Lower leg skin (tissue), 4 donors: ENCODE results near the gene ZNF805. TPM values are rescaled to one million over a fixed set of nuclear protein-coding genes. Genes with fewer than 3 reads are reported as not detected.

Experiments used
- DNase-seq, 2 donors: peaks; one replicate each; pipeline ENCODE4 v3.0.0-alpha.2; 2019; ENCODE audit warnings: low spot score in 2 of 2
- H3K4me3 ChIP-seq: fragments of 200-600 bp; sonication (generic); 2 replicates; pipeline ENCODE4 v1.5.1; 2017; ENCODE audit warnings: mild to moderate bottlenecking, low read depth; ENCODE audit not compliant: poor library complexity, severe bottlenecking
- CTCF ChIP-seq, 3 donors: fragments of 450-650 bp; IDR thresholded peaks; one replicate each; pipeline ENCODE4 v1.5.1; 2016; ENCODE audit warnings: antibody characterized with exemption in 3 of 3, mild to moderate bottlenecking in 3 of 3, moderate library complexity in 2 of 3
- POLR2A ChIP-seq, 2 donors: fragments of 450-650 bp; IDR thresholded peaks; one replicate each; pipeline ENCODE4 v1.6.1; 2016 to 2017; ENCODE audit warnings: antibody characterized with exemption in 2 of 2, mild to moderate bottlenecking in 1 of 2, moderate library complexity in 1 of 2
- WGBS, 2 donors: methylation state at CpG; one replicate each; pipeline ENCODE4 v1.1.5; 2018; 5-methylcytosine and 5-hydroxymethylcytosine counted together
- intact Hi-C: fragments of 100-400 bp; cut with DNase I; formaldehyde crosslinking; loops from one replicate; pipeline ENCODE4 v1.15.0; 2023; ENCODE audit warnings: low total_unique reads
- total RNA-seq, 4 donors: library from RNA; depleted of rRNA; stranded (reverse); fragments of >200 nt; gene quantifications; one replicate each; pipeline ENCODE4 v1.1.0, GENCODE V29; 2016

ZNF805 gene
- total RNA-seq, 4 donors from 2014 or later: 18.1 to 23.0 (median 20.3) TPM

- H3K4me3 ChIP-seq: peak overlapping the region; percentile 91
- intact Hi-C loops: no loop called here
- WGBS, 2 donors: 5% methylated on average over 6 of the region's 6 CpGs
- no peak for DNase-seq
- TF ChIP-seq CTCF (IDR thresholded peaks at IDR 0.05): no peak
- no peak for TF ChIP-seq POLR2A (IDR thresholded peaks at IDR 0.05)
Measured at GRCh38 chr19:57280962-57281400, 40.5 kb downstream of the ZNF805 start.

GRCh38 chr19:57282011-57282643 lies 41.7 kb downstream of the ZNF805 start:
- H3K4me3 ChIP-seq: no peak overlapping the region
- intact Hi-C loops: no loop called here
- TF ChIP-seq POLR2A (IDR thresholded peaks at IDR 0.05) (no peak), CTCF (IDR thresholded peaks at IDR 0.05) (no peak)
- DNase-seq: no peak
- 61 to 62% methylated on average over 5 of the region's 5 CpGs for WGBS, 2 donors

- TF ChIP-seq CTCF (IDR thresholded peaks at IDR 0.05): no peak
- TF ChIP-seq POLR2A (IDR thresholded peaks at IDR 0.05): no peak
- no peak overlapping the region for H3K4me3 ChIP-seq
- WGBS, 2 donors: 88 to 93% methylated on average over 4 of the region's 4 CpGs
- intact Hi-C loops: no loop called here
- no peak for DNase-seq
Measured at GRCh38 chr19:57288373-57288772, 47.9 kb downstream of the ZNF805 start.

- TF ChIP-seq POLR2A (IDR thresholded peaks at IDR 0.05): no peak
- no peak for TF ChIP-seq CTCF (IDR thresholded peaks at IDR 0.05)
- DNase-seq: no peak
- H3K4me3 ChIP-seq: no peak overlapping the region
- 94 to 96% methylated on average over 11 of the region's 11 CpGs for WGBS, 2 donors
- intact Hi-C loops: no loop called here
Measured at GRCh38 chr19:57290970-57291369, 50.5 kb downstream of the ZNF805 start.

- intact Hi-C loops: no loop called here
- H3K4me3 ChIP-seq: no peak overlapping the region
- 62 to 88% methylated on average over 1 of the region's 1 CpG for WGBS, 2 donors
- no peak for DNase-seq
- no peak for TF ChIP-seq POLR2A (IDR thresholded peaks at IDR 0.05)
- no peak for TF ChIP-seq CTCF (IDR thresholded peaks at IDR 0.05)
Measured at GRCh38 chr19:57292547-57292946, 52.1 kb downstream of the ZNF805 start.

- no peak overlapping the region for H3K4me3 ChIP-seq
- no peak for TF ChIP-seq CTCF (IDR thresholded peaks at IDR 0.05)
- TF ChIP-seq POLR2A (IDR thresholded peaks at IDR 0.05): no peak
- intact Hi-C loops: no loop called here
- WGBS, 2 donors: 100% methylated on average over 1 of the region's 1 CpG
- DNase-seq: no peak
Measured at GRCh38 chr19:57293719-57294118, 53.3 kb downstream of the ZNF805 start.
